22Rv1 (cell line): ENCODE data around the gene MX2.

ENCODE experiments used
- CTCF ChIP-seq: fragments of 450-650 bp; IDR thresholded peaks from 2 replicates; pipeline ENCODE4 v1.5.1; 2017; ENCODE audit warnings: mild to moderate bottlenecking
- ZFX ChIP-seq: fragments of 450-650 bp; IDR thresholded peaks from 2 replicates; pipeline ENCODE4 v1.6.1; 2017; ENCODE audit warnings: antibody characterized with exemption, borderline replicate concordance

DNA sequence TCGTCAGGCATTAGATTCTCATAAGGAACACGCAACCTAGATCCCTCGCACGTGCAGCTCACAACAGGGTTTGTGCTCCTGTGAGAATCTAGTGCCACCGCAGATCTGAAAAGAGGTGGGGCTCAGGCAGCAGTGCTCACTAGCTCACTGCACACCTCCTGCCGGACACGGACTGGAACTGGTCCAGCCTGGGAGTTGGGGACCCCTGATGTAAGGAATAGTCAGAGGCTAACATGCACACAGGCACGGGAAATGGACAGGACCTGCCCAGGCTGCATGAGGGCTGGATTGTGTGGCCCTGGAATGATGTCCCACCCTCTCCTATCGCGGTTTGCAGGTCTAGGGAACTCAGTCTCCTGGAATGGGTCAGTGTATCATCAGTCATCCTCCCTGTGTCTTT, 41.0 kb downstream of the MX2 start:
- TF ChIP-seq CTCF (no peak), ZFX (no peak)
